ENCODE results near the gene CHST1.

CHST1 gene

GRCh38 chr11:45617871-45618601, 47.4 kb downstream of the CHST1 start:
- no peaks in the 10 kb centered on the region for H3K36me3 Mint-ChIP-seq (ENCODE audit: low read depth)
- H3K27ac Mint-ChIP-seq = no peak overlapping the region
- peaks cover 20% of the 10 kb centered on the region for H3K27me3 Mint-ChIP-seq
- no peaks in the 10 kb centered on the region for H3K4me1 Mint-ChIP-seq (ENCODE audit: low read depth)
- peaks cover 4% of the 10 kb centered on the region for H3K9me3 Mint-ChIP-seq
- H3K4me3 Mint-ChIP-seq = no peak overlapping the region

GRCh38 chr11:45616802-45617549, 48.4 kb downstream of the CHST1 start:
- H3K4me3 Mint-ChIP-seq = no peak overlapping the region

GRCh38 chr11:45615182-45615792, 50.1 kb downstream of the CHST1 start:
- no peak overlapping the region for H3K27ac Mint-ChIP-seq

More at GRCh38 chr11:45616802-45617549, 48.4 kb downstream of the CHST1 start:
- H3K27ac Mint-ChIP-seq = no peak overlapping the region
- peaks cover 16% of the 10 kb centered on the region for H3K27me3 Mint-ChIP-seq
- no peaks in the 10 kb centered on the region for H3K36me3 Mint-ChIP-seq (ENCODE audit: low read depth)
- H3K9me3 Mint-ChIP-seq = peaks cover 4% of the 10 kb centered on the region
- no peaks in the 10 kb centered on the region for H3K4me1 Mint-ChIP-seq (ENCODE audit: low read depth)

DNA sequence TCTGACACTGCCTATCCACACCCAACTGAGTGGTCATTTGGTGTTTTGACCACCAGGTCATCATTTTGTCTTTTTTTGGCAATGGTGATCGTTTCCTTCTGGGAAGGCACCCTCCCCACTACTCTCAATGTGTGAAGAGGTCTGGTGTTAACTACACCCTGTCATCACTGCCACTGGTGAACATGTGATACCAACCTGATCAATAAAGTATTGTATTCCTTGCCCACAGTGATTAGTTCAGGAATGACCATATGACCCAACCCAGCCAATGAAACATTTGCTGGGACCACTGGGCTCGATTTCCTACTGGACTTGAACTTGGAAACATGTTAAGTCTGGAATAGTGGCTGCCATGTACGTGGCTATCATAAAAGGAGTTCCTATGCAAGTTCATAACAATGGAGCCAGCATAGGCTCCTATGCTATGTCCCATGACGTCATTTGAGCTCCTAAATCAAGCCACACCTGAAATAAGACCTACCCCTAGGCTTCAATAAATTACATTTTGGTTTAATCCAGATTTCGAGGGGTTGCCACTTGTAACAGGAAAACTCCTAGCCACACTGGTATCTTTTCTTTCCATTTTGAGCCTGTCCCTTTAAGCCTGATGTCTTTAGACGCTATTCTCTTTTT, 51.1 kb downstream of the CHST1 start:
- H3K27me3 Mint-ChIP-seq = peaks cover 24% of the 10 kb centered on the region
- H3K4me3 Mint-ChIP-seq = no peak overlapping the region
- H3K27ac Mint-ChIP-seq = no peak overlapping the region
- H3K36me3 Mint-ChIP-seq (ENCODE audit: low read depth) = no peaks in the 10 kb centered on the region
- H3K9me3 Mint-ChIP-seq = peaks cover under 1% of the 10 kb centered on the region
- no peaks in the 10 kb centered on the region for H3K4me1 Mint-ChIP-seq (ENCODE audit: low read depth)

More at GRCh38 chr11:45615182-45615792, 50.1 kb downstream of the CHST1 start:
- peaks cover 24% of the 10 kb centered on the region for H3K27me3 Mint-ChIP-seq
- H3K4me1 Mint-ChIP-seq (ENCODE audit: low read depth) = no peaks in the 10 kb centered on the region
- H3K4me3 Mint-ChIP-seq = no peak overlapping the region
- no peaks in the 10 kb centered on the region for H3K36me3 Mint-ChIP-seq (ENCODE audit: low read depth)
- H3K9me3 Mint-ChIP-seq = peaks cover 4% of the 10 kb centered on the region

DNA sequence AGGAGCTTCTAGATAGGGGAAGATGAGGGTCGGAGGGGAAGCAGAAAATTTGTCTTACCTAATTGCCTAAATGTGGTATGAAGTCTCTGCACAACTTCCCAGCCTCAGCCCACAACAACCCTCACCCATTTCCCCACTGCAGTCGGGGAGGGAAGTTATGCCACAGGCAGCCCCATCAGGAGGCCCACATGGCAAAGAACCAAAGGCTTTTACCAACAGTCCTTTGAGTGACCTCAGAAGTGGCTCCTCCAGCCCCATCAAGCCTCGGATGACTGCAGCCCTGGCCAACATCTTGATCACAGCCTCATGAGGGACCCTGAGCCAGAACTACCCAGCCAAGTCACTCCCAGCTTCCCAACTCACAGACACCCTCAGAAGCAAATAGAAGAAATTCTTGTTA, 54.8 kb downstream of the CHST1 start:
- H3K4me1 Mint-ChIP-seq (ENCODE audit: low read depth) = no peaks in the 10 kb centered on the region
- peaks cover 4% of the 10 kb centered on the region for H3K9me3 Mint-ChIP-seq
- no peak overlapping the region for H3K4me3 Mint-ChIP-seq
- H3K27ac Mint-ChIP-seq = no peak overlapping the region
- H3K27me3 Mint-ChIP-seq = peaks cover 26% of the 10 kb centered on the region
- no peaks in the 10 kb centered on the region for H3K36me3 Mint-ChIP-seq (ENCODE audit: low read depth)

GRCh38 chr11:45609902-45610301, 55.5 kb downstream of the CHST1 start:
- H3K27ac Mint-ChIP-seq = no peak overlapping the region
- peaks cover 32% of the 10 kb centered on the region for H3K27me3 Mint-ChIP-seq
- no peak overlapping the region for H3K4me3 Mint-ChIP-seq
- no peaks in the 10 kb centered on the region for H3K36me3 Mint-ChIP-seq (ENCODE audit: low read depth)
- no peaks in the 10 kb centered on the region for H3K4me1 Mint-ChIP-seq (ENCODE audit: low read depth)
- peaks cover 4% of the 10 kb centered on the region for H3K9me3 Mint-ChIP-seq

DNA sequence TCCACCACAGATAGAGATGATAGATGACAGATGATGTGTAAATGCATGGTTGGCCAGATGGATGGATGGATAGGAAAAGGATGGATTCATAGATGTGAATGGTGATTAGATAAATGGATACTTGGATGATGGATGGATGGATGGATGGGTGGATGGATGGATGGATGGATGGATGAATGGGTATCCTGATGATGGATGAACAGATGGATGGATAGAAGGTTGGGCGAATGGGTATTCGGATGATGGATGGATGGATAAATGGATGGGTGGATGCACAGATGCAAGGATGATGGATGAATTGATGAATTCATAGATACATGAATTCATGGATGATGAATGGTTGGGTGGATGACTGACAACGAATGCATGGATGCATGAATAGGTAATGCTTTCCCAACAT, 56.1 kb downstream of the CHST1 start:
- H3K27me3 Mint-ChIP-seq = peaks cover 32% of the 10 kb centered on the region
- H3K9me3 Mint-ChIP-seq = peaks cover 4% of the 10 kb centered on the region
- no peaks in the 10 kb centered on the region for H3K4me1 Mint-ChIP-seq (ENCODE audit: low read depth)
- H3K36me3 Mint-ChIP-seq (ENCODE audit: low read depth) = no peaks in the 10 kb centered on the region
- H3K27ac Mint-ChIP-seq = no peak overlapping the region
- H3K4me3 Mint-ChIP-seq = no peak overlapping the region

GRCh38 chr11:45607995-45608394, 57.4 kb downstream of the CHST1 start:
- Mint-ChIP-seq H3K4me3 (no peak overlapping the region), H3K9me3 (peaks cover 4% of the 10 kb centered on the region), H3K27ac (no peak overlapping the region), H3K27me3 (peaks cover 45% of the 10 kb centered on the region), H3K4me1 (ENCODE audit: low read depth) (no peaks in the 10 kb centered on the region), H3K36me3 (ENCODE audit: low read depth) (no peaks in the 10 kb centered on the region)

DNA sequence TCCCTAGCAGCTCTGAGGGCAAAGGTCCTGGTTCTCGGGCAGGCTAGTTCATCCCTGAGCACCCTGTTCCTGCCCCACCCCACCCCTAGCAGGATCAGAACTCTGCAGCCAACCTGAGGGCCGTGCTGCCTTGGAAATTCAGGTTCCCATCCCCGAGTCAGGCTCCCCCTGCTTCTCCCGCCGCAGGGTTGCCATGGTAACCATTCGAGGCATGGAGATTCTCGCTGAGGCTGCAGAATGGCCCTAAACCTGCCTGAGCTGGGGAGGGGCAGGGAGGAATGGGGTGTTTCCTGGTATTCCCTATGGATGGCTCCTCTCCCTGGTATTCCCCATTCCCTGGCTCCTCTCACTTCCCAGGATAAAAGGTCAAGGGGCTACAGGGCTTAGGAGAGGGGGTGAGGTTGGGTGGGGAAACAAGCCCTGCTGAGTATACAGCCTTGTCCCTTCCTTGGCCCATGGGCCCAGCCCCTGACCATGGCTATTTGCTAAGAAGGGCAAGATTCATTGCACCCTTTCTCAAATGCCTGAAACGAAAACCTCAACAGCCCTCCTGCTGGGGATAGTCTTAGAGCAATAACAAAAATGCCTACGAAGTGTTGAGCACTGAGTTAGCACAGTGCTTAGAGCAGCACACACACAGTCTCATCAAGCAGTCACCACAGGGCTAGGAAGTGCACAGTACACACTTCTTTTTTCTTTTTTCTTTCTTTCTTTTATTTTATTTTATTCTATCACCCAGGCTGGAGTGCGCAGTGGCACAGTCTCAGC, 58.7 kb downstream of the CHST1 start:
- Mint-ChIP-seq H3K4me1 (ENCODE audit: low read depth) (no peaks in the 10 kb centered on the region), H3K9me3 (peaks cover 4% of the 10 kb centered on the region), H3K36me3 (ENCODE audit: low read depth) (no peaks in the 10 kb centered on the region), H3K4me3 (no peak overlapping the region), H3K27me3 (peaks cover 46% of the 10 kb centered on the region), H3K27ac (no peak overlapping the region)

GRCh38 chr11:45605051-45605450, 60.4 kb downstream of the CHST1 start:
- Mint-ChIP-seq H3K27me3 (peaks cover 41% of the 10 kb centered on the region), H3K4me3 (no peak overlapping the region), H3K36me3 (ENCODE audit: low read depth) (no peaks in the 10 kb centered on the region), H3K27ac (no peak overlapping the region), H3K9me3 (peaks cover 4% of the 10 kb centered on the region), H3K4me1 (ENCODE audit: low read depth) (no peaks in the 10 kb centered on the region)

- Mint-ChIP-seq H3K27me3 (peaks cover 34% of the 10 kb centered on the region), H3K27ac (no peak overlapping the region), H3K4me3 (no peak overlapping the region), H3K9me3 (peaks cover under 1% of the 10 kb centered on the region), H3K4me1 (ENCODE audit: low read depth) (no peaks in the 10 kb centered on the region), H3K36me3 (ENCODE audit: low read depth) (no peaks in the 10 kb centered on the region)
Measured at GRCh38 chr11:45603946-45604682, 61.3 kb downstream of the CHST1 start.

- H3K4me1 Mint-ChIP-seq (ENCODE audit: low read depth) = no peaks in the 10 kb centered on the region
- peaks cover 23% of the 10 kb centered on the region for H3K27me3 Mint-ChIP-seq
- no peaks in the 10 kb centered on the region for H3K36me3 Mint-ChIP-seq (ENCODE audit: low read depth)
- H3K9me3 Mint-ChIP-seq = no peaks in the 10 kb centered on the region
- no peak overlapping the region for H3K4me3 Mint-ChIP-seq
- H3K27ac Mint-ChIP-seq = no peak overlapping the region
Measured at GRCh38 chr11:45599161-45599943, 66.1 kb downstream of the CHST1 start.

Measured in stimulated activated naive CD8-positive, alpha-beta T cell treated with anti-CD3 and anti-CD28 coated beads, Interleukin-15, Interleukin-2, amounts not matched to agents 100 ng/mL and 50 ng/mL, for 24 hours (primary cell).